ENCODE measurements around the gene VPS37D. TPM values are rescaled to one million over a fixed set of nuclear protein-coding genes. Genes with fewer than 3 reads are reported as not detected.

Gene VPS37D
- total and polyA plus RNA-seq, 2 donors (not counting 1 experiment from before 2014, with no cell fraction given): 0.10 to 0.71 TPM

DNA sequence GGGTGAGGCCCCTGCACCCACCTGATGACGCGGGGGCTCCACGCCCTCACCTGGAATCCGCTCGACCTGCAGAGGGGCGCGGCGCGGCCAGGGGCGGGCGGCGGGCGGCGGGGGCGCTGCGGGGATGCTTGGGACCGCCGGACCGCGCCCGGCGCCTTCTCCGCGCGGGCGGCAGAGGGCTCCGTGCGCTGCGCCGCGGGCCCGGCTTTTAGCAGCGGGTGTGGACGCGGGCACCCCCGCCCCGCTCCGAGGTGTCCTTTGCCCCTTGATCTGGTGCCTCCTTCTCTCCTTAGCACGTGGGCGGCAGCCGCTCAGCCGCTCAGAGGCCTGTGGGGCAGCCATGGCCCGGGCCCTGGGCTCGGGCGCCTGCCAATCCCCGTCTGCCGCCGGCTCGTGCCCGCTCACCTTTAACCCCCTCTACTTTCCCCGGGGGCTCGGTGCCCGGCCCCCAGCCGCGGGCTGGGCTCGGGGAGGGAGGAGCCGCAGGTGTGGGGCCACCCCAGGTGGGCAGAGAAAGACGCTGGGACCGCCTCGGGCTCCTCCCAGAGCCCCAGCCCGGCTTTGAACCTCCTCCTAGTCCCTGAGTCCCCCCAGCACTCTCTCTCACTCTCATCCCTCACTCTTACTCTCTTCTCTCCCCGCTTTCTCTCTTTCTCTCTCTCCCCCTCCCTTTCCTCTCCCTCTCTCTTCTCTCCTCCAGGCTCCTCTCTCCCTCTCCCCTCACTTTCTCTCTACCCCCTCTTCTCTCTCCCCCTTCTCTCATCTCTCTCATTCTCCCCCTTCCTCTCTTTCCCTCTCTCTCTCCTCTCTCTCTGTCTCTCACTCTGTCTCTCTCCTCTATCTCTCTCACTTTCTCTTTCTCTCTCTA lies 19.7 kb upstream of the VPS37D start:
- POLR2A ChIA-PET: no interaction called here
- Mint-ChIP-seq H3K27ac (no peak overlapping the region), H3K4me1 (peaks cover 5% of the 10 kb centered on the region), H3K4me3 (peak overlapping the region; percentile 60), H3K27me3 (peaks cover 65% of the 10 kb centered on the region), H3K9me3 (ENCODE audit: insufficient read depth) (no peaks in the 10 kb centered on the region)
- intact Hi-C loops (cut with micrococcal nuclease): no loop called here
- CTCF ChIA-PET: interaction anchor here (1.1 kb wide), 1 partner anchor 80 kb away, joined by 3 read pairs; no protein-coding TSS in a partner anchor
- Histone ChIP-seq H3K9ac (ENCODE audit: low read length) (peak overlapping the region; percentile 39), H2AFZ (ENCODE audit: insufficient read depth, low read depth, low read length, poor library complexity, severe bottlenecking) (peak overlapping the region; percentile 80), H3K9me3 (ENCODE audit: control extremely low read depth in 1 of 3, control insufficient read depth in 2 of 3, insufficient read depth in 1 of 3, low read length in 2 of 3) (peaks cover 0 to 4% (median 0%) of the 10 kb centered on the region in 3 donors), H3K36me3 (replicated peaks in 1 of 2; ENCODE audit: control extremely low read depth in 1 of 2, control insufficient read depth in 1 of 2, extremely low read depth in 1 of 2, insufficient read depth in 2 of 2, low read length in 1 of 2) (no peaks in the 10 kb centered on the region), H4K20me1 (ENCODE audit: control insufficient read depth, insufficient read depth, low read length, poor library complexity, severe bottlenecking) (no peaks in the 10 kb centered on the region), H3K79me2 (ENCODE audit: control insufficient read depth, insufficient read depth, low read length) (no peaks in the 10 kb centered on the region), H3K4me2 (replicated peaks; ENCODE audit: low read depth, low read length, poor library complexity, severe bottlenecking) (peak overlapping the region; percentile 85), H3K27me3 (replicated peaks in 1 of 4; ENCODE audit: control extremely low read depth in 1 of 4, control insufficient read depth in 3 of 4, insufficient read depth in 4 of 4, low read length in 3 of 4) (peaks cover 0 to 67% (median 31%) of the 10 kb centered on the region in 4 experiments), H3K4me1 (ENCODE audit: control insufficient read depth in 2 of 2, insufficient read depth in 2 of 2, low read length in 2 of 2) (peaks cover 11 to 12% of the 10 kb centered on the region in 2 donors), H3K27ac (ENCODE audit: low read length in 2 of 2) (no peak overlapping the region), H3K4me3 (ENCODE audit: control extremely low read depth in 1 of 5, extremely low read depth in 1 of 5, insufficient read depth in 1 of 5, low read depth in 2 of 5, low read length in 4 of 5) (peak overlapping the region in 4 of 5 experiments; percentile 3 to 62 (median 45))
- 3% methylated on average over 62 of the region's 62 CpGs for WGBS (ENCODE audit: insufficient coverage)
- DNase-seq (peak; percentile 55), ATAC-seq (ENCODE audit: low read depth) (peak; percentile 60)
- TF ChIP-seq EZH2 (IDR thresholded peaks at IDR 0.05; ENCODE audit: borderline replicate concordance, insufficient read depth, low read depth, low read length, poor library complexity, severe bottlenecking): peak; percentile 56
- TF ChIP-seq, protein P1, sequence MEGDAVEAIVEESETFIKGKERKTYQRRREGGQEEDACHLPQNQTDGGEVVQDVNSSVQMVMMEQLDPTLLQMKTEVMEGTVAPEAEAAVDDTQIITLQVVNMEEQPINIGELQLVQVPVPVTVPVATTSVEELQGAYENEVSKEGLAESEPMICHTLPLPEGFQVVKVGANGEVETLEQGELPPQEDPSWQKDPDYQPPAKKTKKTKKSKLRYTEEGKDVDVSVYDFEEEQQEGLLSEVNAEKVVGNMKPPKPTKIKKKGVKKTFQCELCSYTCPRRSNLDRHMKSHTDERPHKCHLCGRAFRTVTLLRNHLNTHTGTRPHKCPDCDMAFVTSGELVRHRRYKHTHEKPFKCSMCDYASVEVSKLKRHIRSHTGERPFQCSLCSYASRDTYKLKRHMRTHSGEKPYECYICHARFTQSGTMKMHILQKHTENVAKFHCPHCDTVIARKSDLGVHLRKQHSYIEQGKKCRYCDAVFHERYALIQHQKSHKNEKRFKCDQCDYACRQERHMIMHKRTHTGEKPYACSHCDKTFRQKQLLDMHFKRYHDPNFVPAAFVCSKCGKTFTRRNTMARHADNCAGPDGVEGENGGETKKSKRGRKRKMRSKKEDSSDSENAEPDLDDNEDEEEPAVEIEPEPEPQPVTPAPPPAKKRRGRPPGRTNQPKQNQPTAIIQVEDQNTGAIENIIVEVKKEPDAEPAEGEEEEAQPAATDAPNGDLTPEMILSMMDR (IDR thresholded peaks at IDR 0.05): peak; percentile 6
